SK-N-SH (cell line): ENCODE results near the gene SORCS3.

Source experiments
- CHD2 ChIP-seq: fragments of 150-350 bp; IDR thresholded peaks from 2 replicates; pipeline ENCODE4 v1.6.1; 2018; ENCODE audit warnings: low read length; ENCODE audit not compliant: partially characterized antibody
- EZH2phosphoT487 ChIP-seq: fragments of 200-600 bp; sonication (generic); IDR thresholded peaks from 2 replicates; pipeline ENCODE4 v1.6.1; 2017; ENCODE audit warnings: low read depth, mixed run types, mild to moderate bottlenecking, antibody characterized with exemption, moderate library complexity, borderline replicate concordance
- FOXM1 ChIP-seq: IDR thresholded peaks from 2 replicates; pipeline ENCODE4 v1.4.0; 2012; ENCODE audit warnings: low read depth, mild to moderate bottlenecking
- GABPA ChIP-seq: IDR thresholded peaks from 2 replicates; pipeline ENCODE4 v1.4.0; 2012; ENCODE audit warnings: low read depth, mild to moderate bottlenecking
- MXI1 ChIP-seq: IDR thresholded peaks from 2 replicates; pipeline ENCODE4 v1.6.1; 2012; ENCODE audit warnings: mild to moderate bottlenecking, low read depth, low read length, improper control_type of control experiment
- POLR2AphosphoS5 ChIP-seq: IDR thresholded peaks from 2 replicates; pipeline ENCODE4 v1.6.1; 2012; ENCODE audit warnings: low read depth, low read length
- SMC3 ChIP-seq: IDR thresholded peaks from 2 replicates; pipeline ENCODE4 v1.6.1; 2012; ENCODE audit warnings: low read depth, low read length, improper control_type of control experiment
- TAF1 ChIP-seq: IDR thresholded peaks from 2 replicates; pipeline ENCODE4 v1.6.1; 2012; ENCODE audit warnings: low read depth, mild to moderate bottlenecking, low read length, moderate library complexity, borderline replicate concordance
- TCF12 ChIP-seq: IDR thresholded peaks from 2 replicates; pipeline ENCODE4 v1.4.0; 2012
- YY1 ChIP-seq: IDR thresholded peaks from 2 replicates; pipeline ENCODE4 v1.4.0; 2012; ENCODE audit warnings: low read depth, mild to moderate bottlenecking
- TF ChIP-seq, protein P1 (sequence below): IDR thresholded peaks from 2 replicates; pipeline ENCODE4 v1.4.0; 2012; ENCODE audit warnings: low read depth
- TF ChIP-seq, protein P2 (sequence below): fragments of 200-600 bp; sonication (generic); IDR thresholded peaks from 2 replicates; pipeline ENCODE4 v1.6.1; 2017; ENCODE audit warnings: antibody characterized with exemption, mild to moderate bottlenecking, moderate library complexity
- TF ChIP-seq, protein P3 (sequence below): IDR thresholded peaks from 2 replicates; pipeline ENCODE4; 2012
- TF ChIP-seq, protein P4 (sequence below): IDR thresholded peaks from 2 replicates; pipeline ENCODE4 v1.6.1; 2012; ENCODE audit warnings: mild to moderate bottlenecking, low read depth, low read length, moderate library complexity

GRCh38 chr10:104873161-104873560 lies 232.1 kb downstream of the SORCS3 start:
- TF ChIP-seq, protein P1, sequence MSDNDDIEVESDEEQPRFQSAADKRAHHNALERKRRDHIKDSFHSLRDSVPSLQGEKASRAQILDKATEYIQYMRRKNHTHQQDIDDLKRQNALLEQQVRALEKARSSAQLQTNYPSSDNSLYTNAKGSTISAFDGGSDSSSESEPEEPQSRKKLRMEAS: no peak
- TF ChIP-seq, protein P2, sequence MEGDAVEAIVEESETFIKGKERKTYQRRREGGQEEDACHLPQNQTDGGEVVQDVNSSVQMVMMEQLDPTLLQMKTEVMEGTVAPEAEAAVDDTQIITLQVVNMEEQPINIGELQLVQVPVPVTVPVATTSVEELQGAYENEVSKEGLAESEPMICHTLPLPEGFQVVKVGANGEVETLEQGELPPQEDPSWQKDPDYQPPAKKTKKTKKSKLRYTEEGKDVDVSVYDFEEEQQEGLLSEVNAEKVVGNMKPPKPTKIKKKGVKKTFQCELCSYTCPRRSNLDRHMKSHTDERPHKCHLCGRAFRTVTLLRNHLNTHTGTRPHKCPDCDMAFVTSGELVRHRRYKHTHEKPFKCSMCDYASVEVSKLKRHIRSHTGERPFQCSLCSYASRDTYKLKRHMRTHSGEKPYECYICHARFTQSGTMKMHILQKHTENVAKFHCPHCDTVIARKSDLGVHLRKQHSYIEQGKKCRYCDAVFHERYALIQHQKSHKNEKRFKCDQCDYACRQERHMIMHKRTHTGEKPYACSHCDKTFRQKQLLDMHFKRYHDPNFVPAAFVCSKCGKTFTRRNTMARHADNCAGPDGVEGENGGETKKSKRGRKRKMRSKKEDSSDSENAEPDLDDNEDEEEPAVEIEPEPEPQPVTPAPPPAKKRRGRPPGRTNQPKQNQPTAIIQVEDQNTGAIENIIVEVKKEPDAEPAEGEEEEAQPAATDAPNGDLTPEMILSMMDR: no peak
- TF ChIP-seq, protein P3, sequence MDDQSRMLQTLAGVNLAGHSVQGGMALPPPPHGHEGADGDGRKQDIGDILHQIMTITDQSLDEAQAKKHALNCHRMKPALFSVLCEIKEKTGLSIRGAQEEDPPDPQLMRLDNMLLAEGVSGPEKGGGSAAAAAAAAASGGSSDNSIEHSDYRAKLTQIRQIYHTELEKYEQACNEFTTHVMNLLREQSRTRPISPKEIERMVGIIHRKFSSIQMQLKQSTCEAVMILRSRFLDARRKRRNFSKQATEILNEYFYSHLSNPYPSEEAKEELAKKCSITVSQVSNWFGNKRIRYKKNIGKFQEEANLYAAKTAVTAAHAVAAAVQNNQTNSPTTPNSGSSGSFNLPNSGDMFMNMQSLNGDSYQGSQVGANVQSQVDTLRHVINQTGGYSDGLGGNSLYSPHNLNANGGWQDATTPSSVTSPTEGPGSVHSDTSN: no peak
- TF ChIP-seq, protein P4, sequence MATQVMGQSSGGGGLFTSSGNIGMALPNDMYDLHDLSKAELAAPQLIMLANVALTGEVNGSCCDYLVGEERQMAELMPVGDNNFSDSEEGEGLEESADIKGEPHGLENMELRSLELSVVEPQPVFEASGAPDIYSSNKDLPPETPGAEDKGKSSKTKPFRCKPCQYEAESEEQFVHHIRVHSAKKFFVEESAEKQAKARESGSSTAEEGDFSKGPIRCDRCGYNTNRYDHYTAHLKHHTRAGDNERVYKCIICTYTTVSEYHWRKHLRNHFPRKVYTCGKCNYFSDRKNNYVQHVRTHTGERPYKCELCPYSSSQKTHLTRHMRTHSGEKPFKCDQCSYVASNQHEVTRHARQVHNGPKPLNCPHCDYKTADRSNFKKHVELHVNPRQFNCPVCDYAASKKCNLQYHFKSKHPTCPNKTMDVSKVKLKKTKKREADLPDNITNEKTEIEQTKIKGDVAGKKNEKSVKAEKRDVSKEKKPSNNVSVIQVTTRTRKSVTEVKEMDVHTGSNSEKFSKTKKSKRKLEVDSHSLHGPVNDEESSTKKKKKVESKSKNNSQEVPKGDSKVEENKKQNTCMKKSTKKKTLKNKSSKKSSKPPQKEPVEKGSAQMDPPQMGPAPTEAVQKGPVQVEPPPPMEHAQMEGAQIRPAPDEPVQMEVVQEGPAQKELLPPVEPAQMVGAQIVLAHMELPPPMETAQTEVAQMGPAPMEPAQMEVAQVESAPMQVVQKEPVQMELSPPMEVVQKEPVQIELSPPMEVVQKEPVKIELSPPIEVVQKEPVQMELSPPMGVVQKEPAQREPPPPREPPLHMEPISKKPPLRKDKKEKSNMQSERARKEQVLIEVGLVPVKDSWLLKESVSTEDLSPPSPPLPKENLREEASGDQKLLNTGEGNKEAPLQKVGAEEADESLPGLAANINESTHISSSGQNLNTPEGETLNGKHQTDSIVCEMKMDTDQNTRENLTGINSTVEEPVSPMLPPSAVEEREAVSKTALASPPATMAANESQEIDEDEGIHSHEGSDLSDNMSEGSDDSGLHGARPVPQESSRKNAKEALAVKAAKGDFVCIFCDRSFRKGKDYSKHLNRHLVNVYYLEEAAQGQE: no peak
- TF ChIP-seq GABPA: no peak
- no peak for TF ChIP-seq SMC3
- no peak for TF ChIP-seq TAF1
- no peak for TF ChIP-seq FOXM1
- TF ChIP-seq POLR2AphosphoS5: no peak
- no peak for TF ChIP-seq TCF12
- no peak for TF ChIP-seq CHD2
- TF ChIP-seq EZH2phosphoT487: no peak
- no peak for TF ChIP-seq MXI1
- TF ChIP-seq YY1: no peak
